GM23338 (cell line): ENCODE measurements around the gene FLNB. TPM values are rescaled to one million over a fixed set of nuclear protein-coding genes. Genes with fewer than 3 reads are reported as not detected.

ENCODE experiments used
- ATAC-seq: fragments of 200-7000 bp; cut with Tn5 transposase; 3 replicates; pipeline ENCODE4 v1.9.1; 2020
- DNase-seq: peaks from one replicate; pipeline ENCODE4 v3.0.0-alpha.2; 2015; ENCODE audit warnings: low spot score
- H2AFZ ChIP-seq: fragments of 200-600 bp; sonication (generic); 2 replicates; pipeline ENCODE4 v1.8.0; 2016; ENCODE audit warnings: antibody characterized with exemption, mild to moderate bottlenecking, moderate library complexity
- H3F3A ChIP-seq: fragments of 200-600 bp; sonication (generic); replicated peaks from 2 replicates; pipeline ENCODE4 v1.8.0; 2017; ENCODE audit warnings: antibody characterized with exemption, mixed run types, low read depth
- H3K27ac ChIP-seq: fragments of 200-600 bp; sonication (generic); 2 replicates; pipeline ENCODE4 v1.6.1; 2016; ENCODE audit warnings: low read depth
- H3K27me3 ChIP-seq: fragments of 200-600 bp; sonication (generic); 2 replicates; pipeline ENCODE4 v1.8.0; 2016; ENCODE audit warnings: mild to moderate bottlenecking, mixed run types, moderate library complexity; ENCODE audit not compliant: insufficient read depth
- H3K36me3 ChIP-seq: fragments of 200-600 bp; sonication (generic); 2 replicates; pipeline ENCODE4 v1.8.0; 2016; ENCODE audit warnings: mild to moderate bottlenecking; ENCODE audit not compliant: insufficient read depth
- H3K4me1 ChIP-seq: fragments of 200-600 bp; sonication (generic); 2 replicates; pipeline ENCODE4 v1.8.0; 2016; ENCODE audit warnings: mild to moderate bottlenecking, moderate library complexity; ENCODE audit not compliant: insufficient read depth
- H3K4me2 ChIP-seq: fragments of 200-600 bp; sonication (generic); 2 replicates; pipeline ENCODE4 v1.7.1; 2017; ENCODE audit warnings: mixed run types
- H3K4me3 ChIP-seq: fragments of 200-600 bp; sonication (generic); 2 replicates; pipeline ENCODE4 v1.6.1; 2016; ENCODE audit warnings: mixed run types
- H3K79me2 ChIP-seq: fragments of 200-600 bp; sonication (generic); replicated peaks from 2 replicates; pipeline ENCODE4 v1.8.0; 2017; ENCODE audit warnings: mild to moderate bottlenecking; ENCODE audit not compliant: insufficient read depth
- H3K9me2 ChIP-seq: fragments of 200-600 bp; sonication (generic); 2 replicates; pipeline ENCODE4 v1.8.0; 2017; ENCODE audit not compliant: insufficient read depth
- H4K20me1 ChIP-seq: fragments of 200-600 bp; sonication (generic); replicated peaks from 2 replicates; pipeline ENCODE4 v1.8.0; 2017; ENCODE audit warnings: mild to moderate bottlenecking; ENCODE audit not compliant: insufficient read depth
- H3K27ac Mint-ChIP-seq: 2 replicates; pipeline ENCODE4 v1.8.0; 2020; ENCODE audit warnings: inconsistent platforms, mild to moderate bottlenecking, moderate library complexity, mixed read lengths
- H3K27me3 Mint-ChIP-seq: 3 replicates; pipeline ENCODE4 v1.8.0; 2022; ENCODE audit warnings: low read depth, mild to moderate bottlenecking, moderate library complexity, mixed read lengths, inconsistent platforms; ENCODE audit not compliant: insufficient read depth, poor library complexity
- H3K36me3 Mint-ChIP-seq: 3 replicates; pipeline ENCODE4 v1.8.0; 2021; ENCODE audit warnings: low read depth, mild to moderate bottlenecking, inconsistent platforms, moderate library complexity, mixed read lengths
- H3K4me1 Mint-ChIP-seq: 3 replicates; pipeline ENCODE4 v1.8.0; 2020; ENCODE audit warnings: mild to moderate bottlenecking, inconsistent platforms, mixed read lengths
- H3K4me3 Mint-ChIP-seq: 3 replicates; pipeline ENCODE4 v1.8.0; 2021; ENCODE audit warnings: moderate library complexity, mild to moderate bottlenecking, inconsistent platforms, mixed read lengths
- H3K9me3 Mint-ChIP-seq: 3 replicates; pipeline ENCODE4 v1.8.0; 2020; ENCODE audit warnings: moderate library complexity, mild to moderate bottlenecking, inconsistent platforms, mixed read lengths
- CREB1 ChIP-seq: fragments of 250-450 bp; sonication (Bioruptor Pico); IDR thresholded peaks from 2 replicates; pipeline ENCODE4 v1.5.0; 2020; ENCODE audit warnings: low read depth, mild to moderate bottlenecking, moderate library complexity
- ETS1 ChIP-seq: IDR thresholded peaks from 2 replicates; pipeline ENCODE4 v1.6.1; 2016; ENCODE audit warnings: antibody characterized with exemption
- EZH2 ChIP-seq: fragments of 200-600 bp; sonication (generic); IDR thresholded peaks from one replicate; pipeline ENCODE4 v1.8.0; 2017; ENCODE audit warnings: antibody characterized with exemption, mild to moderate bottlenecking, low read depth; ENCODE audit not compliant: unreplicated experiment
- EZH2phosphoT487 ChIP-seq: fragments of 200-600 bp; sonication (generic); IDR thresholded peaks from one replicate; pipeline ENCODE4 v1.8.1; 2018; ENCODE audit warnings: antibody characterized with exemption; ENCODE audit not compliant: unreplicated experiment
- JUNB ChIP-seq: IDR thresholded peaks from one replicate; pipeline ENCODE4 v1.6.1; 2016; ENCODE audit warnings: antibody characterized with exemption; ENCODE audit not compliant: unreplicated experiment
- NANOG ChIP-seq: IDR thresholded peaks from 2 replicates; pipeline ENCODE4 v1.6.1; 2016; ENCODE audit warnings: antibody characterized with exemption, borderline replicate concordance
- POLR2AphosphoS5 ChIP-seq: IDR thresholded peaks from 2 replicates; pipeline ENCODE4 v1.6.1; 2016; ENCODE audit warnings: antibody characterized with exemption, low read depth
- REST ChIP-seq: IDR thresholded peaks from one replicate; pipeline ENCODE4 v1.6.1; 2018; ENCODE audit warnings: antibody characterized with exemption; ENCODE audit not compliant: unreplicated experiment
- STAT1 ChIP-seq: IDR thresholded peaks from one replicate; pipeline ENCODE4 v1.6.1; 2016; ENCODE audit warnings: antibody characterized with exemption; ENCODE audit not compliant: unreplicated experiment
- ZNF114 ChIP-seq: fragments of 250-450 bp; sonication (Bioruptor Pico); IDR thresholded peaks from 2 replicates; pipeline ENCODE4 v1.5.0; 2020; ENCODE audit warnings: mild to moderate bottlenecking, moderate library complexity
- ZNF331 ChIP-seq: fragments of 250-450 bp; sonication (Bioruptor Pico); IDR thresholded peaks from 2 replicates; pipeline ENCODE4 v1.5.0; 2020; ENCODE audit warnings: low read depth, mild to moderate bottlenecking, moderate library complexity
- polyA plus RNA-seq: library from polyadenylated mRNA; unstranded; fragments of >200 nt; fragmentation: Nextera tagmentation; extraction: Ambion mirVana; gene quantifications from 2 replicates; pipeline ENCODE4 v1.2.1, GENCODE V29; 2016
- total RNA-seq: library from RNA; depleted of rRNA; stranded (reverse); fragments of >200 nt; shearing (Covaris generic); gene quantifications from 2 replicates; pipeline ENCODE4 v1.2.3, GENCODE V29; 2014

FLNB gene
- total and polyA plus RNA-seq, 2 experiments from 2014 or later = 39.7 to 179 TPM

GRCh38 chr3:58018892-58019742, 10.9 kb downstream of the FLNB start (continued):
- TF ChIP-seq REST = no peak
- no peak for TF ChIP-seq EZH2phosphoT487
- TF ChIP-seq POLR2AphosphoS5 = no peak
- TF ChIP-seq STAT1 = no peak
- TF ChIP-seq JUNB = no peak
- no peak for TF ChIP-seq ETS1

GRCh38 chr3:58020783-58021071, 12.5 kb downstream of the FLNB start:
- ATAC-seq (no peak), DNase-seq (no peak)
- Histone ChIP-seq H3K9me2 (no peaks in the 10 kb centered on the region), H3K79me2 (peaks cover 96% of the 10 kb centered on the region), H3F3A (peaks cover 11% of the 10 kb centered on the region), H3K27me3 (no peaks in the 10 kb centered on the region), H3K4me1 (peaks cover 76% of the 10 kb centered on the region), H4K20me1 (peaks cover 18% of the 10 kb centered on the region), H2AFZ (no peak overlapping the region), H3K27ac (peak overlapping the region; percentile 99), H3K4me3 (peak overlapping the region; percentile 28), H3K4me2 (peak overlapping the region; percentile 70), H3K36me3 (no peaks in the 10 kb centered on the region)
- Mint-ChIP-seq H3K4me3 (no peak overlapping the region; the same call in 2 of the 3 replicates), H3K36me3 (no peaks in the 10 kb centered on the region), H3K27ac (peak overlapping the region; percentile 96), H3K27me3 (peaks cover 10% of the 10 kb centered on the region), H3K9me3 (no peaks in the 10 kb centered on the region), H3K4me1 (peaks cover 69% of the 10 kb centered on the region)
- TF ChIP-seq POLR2AphosphoS5 (no peak), NANOG (no peak), ZNF114 (CRISPR knock-in tag) (no peak), EZH2 (no peak), ETS1 (no peak), REST (no peak), ZNF331 (CRISPR knock-in tag) (no peak), CREB1 (no peak), EZH2phosphoT487 (no peak), JUNB (no peak)
